SK-N-SH (cell line): ENCODE data around the gene G6PC2.

Experiments
- EP300 ChIP-seq, 2 experiments: IDR thresholded peaks; 2 replicates each; pipeline versions ENCODE4 v1.4.0 to v1.6.1; 2012; ENCODE audit warnings: borderline replicate concordance in 1 of 2, low read depth in 1 of 2, low read length in 1 of 2
- MEF2A ChIP-seq: IDR thresholded peaks from 2 replicates; pipeline ENCODE4 v1.4.0; 2012; ENCODE audit warnings: low read depth, borderline replicate concordance
- POLR2AphosphoS5 ChIP-seq: IDR thresholded peaks from 2 replicates; pipeline ENCODE4 v1.6.1; 2012; ENCODE audit warnings: low read depth, low read length
- RXRA ChIP-seq: IDR thresholded peaks from 2 replicates; pipeline ENCODE4 v1.4.0; 2012; ENCODE audit warnings: low read depth, mild to moderate bottlenecking, borderline replicate concordance
- TF ChIP-seq, protein P1 (sequence below): IDR thresholded peaks from 2 replicates; pipeline ENCODE4 v1.4.0; 2012; ENCODE audit warnings: low read depth, borderline replicate concordance
- TF ChIP-seq, protein P2 (sequence below): fragments of 200-600 bp; sonication (generic); IDR thresholded peaks from 2 replicates; pipeline ENCODE4 v1.6.1; 2017; ENCODE audit warnings: antibody characterized with exemption, mild to moderate bottlenecking, moderate library complexity
- TF ChIP-seq, protein P3 (sequence below): IDR thresholded peaks from 2 replicates; pipeline ENCODE4 v1.4.0; 2012; ENCODE audit warnings: low read depth

DNA sequence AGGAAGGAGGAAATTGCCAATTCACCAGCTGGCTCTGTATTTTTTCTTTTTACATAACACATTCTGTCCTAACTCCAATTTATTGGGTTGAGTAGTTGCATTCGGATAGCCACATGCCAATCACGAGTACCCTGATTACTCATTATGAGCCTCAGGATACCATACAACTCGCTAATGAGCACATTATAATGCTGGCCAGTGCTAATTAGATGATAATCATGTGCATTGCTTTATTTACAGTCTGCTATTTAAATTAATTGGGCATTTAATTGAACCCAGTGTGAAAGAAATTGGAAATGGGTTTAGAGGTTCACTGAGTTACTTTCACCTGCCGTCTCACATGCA lies 15.2 kb downstream of the G6PC2 start:
- TF ChIP-seq, protein P1, sequence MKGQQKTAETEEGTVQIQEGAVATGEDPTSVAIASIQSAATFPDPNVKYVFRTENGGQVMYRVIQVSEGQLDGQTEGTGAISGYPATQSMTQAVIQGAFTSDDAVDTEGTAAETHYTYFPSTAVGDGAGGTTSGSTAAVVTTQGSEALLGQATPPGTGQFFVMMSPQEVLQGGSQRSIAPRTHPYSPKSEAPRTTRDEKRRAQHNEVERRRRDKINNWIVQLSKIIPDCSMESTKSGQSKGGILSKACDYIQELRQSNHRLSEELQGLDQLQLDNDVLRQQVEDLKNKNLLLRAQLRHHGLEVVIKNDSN: no peak
- TF ChIP-seq, protein P2, sequence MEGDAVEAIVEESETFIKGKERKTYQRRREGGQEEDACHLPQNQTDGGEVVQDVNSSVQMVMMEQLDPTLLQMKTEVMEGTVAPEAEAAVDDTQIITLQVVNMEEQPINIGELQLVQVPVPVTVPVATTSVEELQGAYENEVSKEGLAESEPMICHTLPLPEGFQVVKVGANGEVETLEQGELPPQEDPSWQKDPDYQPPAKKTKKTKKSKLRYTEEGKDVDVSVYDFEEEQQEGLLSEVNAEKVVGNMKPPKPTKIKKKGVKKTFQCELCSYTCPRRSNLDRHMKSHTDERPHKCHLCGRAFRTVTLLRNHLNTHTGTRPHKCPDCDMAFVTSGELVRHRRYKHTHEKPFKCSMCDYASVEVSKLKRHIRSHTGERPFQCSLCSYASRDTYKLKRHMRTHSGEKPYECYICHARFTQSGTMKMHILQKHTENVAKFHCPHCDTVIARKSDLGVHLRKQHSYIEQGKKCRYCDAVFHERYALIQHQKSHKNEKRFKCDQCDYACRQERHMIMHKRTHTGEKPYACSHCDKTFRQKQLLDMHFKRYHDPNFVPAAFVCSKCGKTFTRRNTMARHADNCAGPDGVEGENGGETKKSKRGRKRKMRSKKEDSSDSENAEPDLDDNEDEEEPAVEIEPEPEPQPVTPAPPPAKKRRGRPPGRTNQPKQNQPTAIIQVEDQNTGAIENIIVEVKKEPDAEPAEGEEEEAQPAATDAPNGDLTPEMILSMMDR: no peak
- TF ChIP-seq RXRA (no peak), POLR2AphosphoS5 (no peak), EP300 (IDR thresholded peaks at IDR 0.05; ENCODE audit: borderline replicate concordance in 1 of 2, low read depth in 1 of 2, low read length in 1 of 2) (no peak), MEF2A (no peak)
- TF ChIP-seq, protein P3, sequence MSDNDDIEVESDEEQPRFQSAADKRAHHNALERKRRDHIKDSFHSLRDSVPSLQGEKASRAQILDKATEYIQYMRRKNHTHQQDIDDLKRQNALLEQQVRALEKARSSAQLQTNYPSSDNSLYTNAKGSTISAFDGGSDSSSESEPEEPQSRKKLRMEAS: no peak
